Measurements from ENCODE around the gene SHC3. TPM values are rescaled to one million over a fixed set of nuclear protein-coding genes. Genes with fewer than 3 reads are reported as not detected.

The SHC3 gene
- total RNA-seq, 2 experiments from 2014 or later = not detected

DNA sequence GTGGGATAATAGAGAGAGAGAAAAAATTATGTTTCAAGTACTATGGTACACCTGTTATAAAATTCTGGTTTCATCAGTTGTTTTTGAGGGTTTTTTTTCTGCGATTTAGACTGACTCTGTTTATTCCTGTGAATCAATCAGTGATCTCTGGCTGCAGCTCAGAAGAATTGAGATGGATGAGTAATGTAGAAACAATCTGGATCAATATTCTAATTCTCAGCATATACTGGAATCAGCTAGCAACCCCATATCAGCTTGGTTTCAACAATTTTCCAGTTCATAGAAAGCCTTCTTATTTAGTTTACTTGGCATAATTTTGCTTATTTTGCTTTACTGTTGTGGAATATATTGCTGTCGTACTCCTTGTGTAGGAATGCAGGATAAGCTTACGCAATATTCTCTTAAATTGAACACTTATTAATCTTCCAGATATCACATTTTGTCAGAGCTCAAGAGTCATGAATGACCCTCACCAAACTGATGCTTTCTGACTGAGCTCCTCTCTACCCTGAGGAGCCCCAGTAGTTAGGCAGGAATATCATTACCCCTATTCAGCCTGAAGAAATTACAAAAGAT is 42.9 kb downstream of the SHC3 start:
- CTCF ChIA-PET = no interaction called here
- Mint-ChIP-seq H3K27me3 (peaks cover 7% of the 10 kb centered on the region), H3K27ac (no peak overlapping the region), H3K36me3 (ENCODE audit: low read depth) (no peaks in the 10 kb centered on the region), H3K9me3 (no peaks in the 10 kb centered on the region), H3K4me3 (no peak overlapping the region), H3K4me1 (no peaks in the 10 kb centered on the region)
- POLR2A ChIA-PET = no interaction called here
- no peak for DNase-seq

GRCh38 chr9:89134709-89135108 is 43.9 kb downstream of the SHC3 start:
- H3K36me3 Mint-ChIP-seq (ENCODE audit: low read depth) = no peaks in the 10 kb centered on the region
- peaks cover 6% of the 10 kb centered on the region for H3K27me3 Mint-ChIP-seq
- no peak overlapping the region for H3K27ac Mint-ChIP-seq
- DNase-seq = no peak
- ChIA-PET POLR2A (no interaction called here), CTCF (no interaction called here)
- H3K9me3 Mint-ChIP-seq = no peaks in the 10 kb centered on the region
- H3K4me1 Mint-ChIP-seq = no peaks in the 10 kb centered on the region
- no peak overlapping the region for H3K4me3 Mint-ChIP-seq

DNA sequence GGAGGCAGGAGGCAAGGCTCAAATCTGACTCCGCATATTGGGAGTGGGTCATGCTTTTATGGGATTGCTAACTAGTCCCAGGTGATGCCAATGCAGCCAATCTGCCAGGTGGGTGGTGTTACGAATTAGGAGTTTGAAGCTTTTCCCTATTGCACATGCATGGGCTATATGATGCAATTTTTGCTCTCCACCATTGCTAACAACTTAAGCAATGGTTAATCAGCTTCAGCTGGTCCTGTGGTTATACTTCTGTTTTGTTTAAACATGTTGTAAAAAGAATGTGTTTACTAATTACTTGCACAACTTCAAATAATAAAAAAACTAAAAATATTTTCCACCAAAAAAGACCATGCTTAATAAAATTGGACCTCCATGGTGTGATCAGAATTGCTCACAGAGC is 55.7 kb downstream of the SHC3 start:
- H3K4me1 Mint-ChIP-seq = no peaks in the 10 kb centered on the region
- H3K27me3 Mint-ChIP-seq = peaks cover 5% of the 10 kb centered on the region
- no peak overlapping the region for H3K27ac Mint-ChIP-seq
- H3K36me3 Mint-ChIP-seq (ENCODE audit: low read depth) = no peaks in the 10 kb centered on the region
- ChIA-PET POLR2A (no interaction called here), CTCF (no interaction called here)
- no peak overlapping the region for H3K4me3 Mint-ChIP-seq
- peaks cover 2% of the 10 kb centered on the region for H3K9me3 Mint-ChIP-seq
- no peak for DNase-seq

DNA sequence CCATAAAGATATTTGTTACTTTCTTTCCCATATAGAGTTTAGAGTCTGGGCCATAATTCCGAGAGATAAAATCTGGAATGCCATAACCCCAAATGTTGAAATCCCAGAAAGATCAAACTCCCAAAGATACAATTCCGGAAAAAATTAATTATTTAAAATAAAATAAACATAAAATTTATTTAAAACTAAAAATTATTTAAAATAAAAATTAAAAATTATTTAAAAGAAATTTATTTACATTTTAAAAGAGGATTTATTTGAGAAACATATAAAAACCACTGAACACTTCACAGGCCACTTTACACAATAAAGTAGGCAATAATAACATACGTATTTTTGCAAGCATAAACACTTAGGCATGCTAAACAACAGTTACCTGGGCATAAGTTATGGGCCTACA is 57.9 kb downstream of the SHC3 start:
- DNase-seq = no peak
- Mint-ChIP-seq H3K27ac (no peak overlapping the region), H3K4me1 (no peaks in the 10 kb centered on the region), H3K4me3 (no peak overlapping the region), H3K27me3 (peaks cover 5% of the 10 kb centered on the region), H3K9me3 (peaks cover 2% of the 10 kb centered on the region), H3K36me3 (ENCODE audit: low read depth) (no peaks in the 10 kb centered on the region)
- ChIA-PET POLR2A (no interaction called here), CTCF (no interaction called here)

- no peak for DNase-seq
- H3K4me3 Mint-ChIP-seq = no peak overlapping the region
- POLR2A ChIA-PET = no interaction called here
- no peaks in the 10 kb centered on the region for H3K36me3 Mint-ChIP-seq (ENCODE audit: low read depth)
- peaks cover 4% of the 10 kb centered on the region for H3K27me3 Mint-ChIP-seq
- CTCF ChIA-PET = no interaction called here
- no peak overlapping the region for H3K27ac Mint-ChIP-seq
- H3K4me1 Mint-ChIP-seq = no peaks in the 10 kb centered on the region
- no peaks in the 10 kb centered on the region for H3K9me3 Mint-ChIP-seq
These were observed 61.8 kb downstream of the SHC3 start for GRCh38 chr9:89116805-89117192.

GRCh38 chr9:89116064-89116804 is 62.4 kb downstream of the SHC3 start:
- DNase-seq = no peak
- Mint-ChIP-seq H3K36me3 (ENCODE audit: low read depth) (no peaks in the 10 kb centered on the region), H3K9me3 (no peaks in the 10 kb centered on the region), H3K4me3 (no peak overlapping the region), H3K27me3 (peaks cover 6% of the 10 kb centered on the region), H3K27ac (no peak overlapping the region), H3K4me1 (no peaks in the 10 kb centered on the region)
- CTCF ChIA-PET = no interaction called here
- POLR2A ChIA-PET = no interaction called here

GRCh38 chr9:89115426-89115825 is 63.2 kb downstream of the SHC3 start:
- Mint-ChIP-seq H3K27ac (no peak overlapping the region), H3K4me1 (no peaks in the 10 kb centered on the region), H3K4me3 (no peak overlapping the region), H3K36me3 (ENCODE audit: low read depth) (no peaks in the 10 kb centered on the region), H3K9me3 (no peaks in the 10 kb centered on the region), H3K27me3 (peaks cover 12% of the 10 kb centered on the region)
- CTCF ChIA-PET = no interaction called here
- no peak for DNase-seq
- POLR2A ChIA-PET = no interaction called here

DNA sequence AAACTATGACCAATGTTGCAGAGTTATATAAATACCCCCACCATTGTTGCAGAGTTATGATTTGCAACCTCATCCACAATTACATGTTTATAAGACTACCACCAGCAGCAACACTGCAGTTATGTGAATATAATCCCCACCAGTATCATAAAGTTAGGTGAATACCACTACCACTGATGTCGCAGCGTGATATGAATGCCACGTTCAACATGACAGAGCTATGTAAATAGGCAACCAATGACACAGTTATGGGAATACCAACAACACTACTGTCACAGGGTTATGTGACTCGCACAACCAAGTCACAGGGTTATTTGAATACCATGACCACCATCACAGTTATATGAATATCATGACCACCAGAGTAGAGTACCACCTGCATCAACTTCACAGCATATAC is 63.9 kb downstream of the SHC3 start:
- Mint-ChIP-seq H3K27me3 (peaks cover 12% of the 10 kb centered on the region), H3K4me3 (no peak overlapping the region), H3K36me3 (ENCODE audit: low read depth) (no peaks in the 10 kb centered on the region), H3K9me3 (no peaks in the 10 kb centered on the region), H3K27ac (no peak overlapping the region), H3K4me1 (no peaks in the 10 kb centered on the region)
- ChIA-PET POLR2A (no interaction called here), CTCF (no interaction called here)
- DNase-seq = no peak

DNA sequence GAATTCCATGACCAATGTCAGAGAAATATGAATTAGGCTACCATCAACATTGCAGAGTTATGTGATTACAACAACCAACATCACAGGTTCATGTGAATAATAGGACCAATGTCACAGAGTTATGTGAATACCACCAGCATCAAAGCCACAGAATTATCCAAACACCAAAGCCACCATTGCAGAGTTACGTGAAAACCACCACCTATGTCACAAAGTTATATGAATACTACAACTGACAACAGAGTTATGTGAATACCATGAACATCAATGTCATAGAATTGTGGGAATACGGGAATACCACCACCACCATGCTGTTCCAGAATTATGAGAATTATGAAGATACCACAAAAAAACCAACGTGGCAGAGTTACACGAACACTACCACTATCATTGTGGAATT is 64.8 kb downstream of the SHC3 start:
- Mint-ChIP-seq H3K36me3 (ENCODE audit: low read depth) (no peaks in the 10 kb centered on the region), H3K4me3 (no peak overlapping the region), H3K27me3 (peaks cover 11% of the 10 kb centered on the region), H3K4me1 (no peaks in the 10 kb centered on the region), H3K27ac (no peak overlapping the region), H3K9me3 (no peaks in the 10 kb centered on the region)
- ChIA-PET POLR2A (no interaction called here), CTCF (no interaction called here)
- DNase-seq = no peak

GRCh38 chr9:89112243-89112642 is 66.4 kb downstream of the SHC3 start:
- H3K27me3 Mint-ChIP-seq = peaks cover 11% of the 10 kb centered on the region
- H3K4me1 Mint-ChIP-seq = no peaks in the 10 kb centered on the region
- H3K4me3 Mint-ChIP-seq = no peak overlapping the region
- CTCF ChIA-PET = no interaction called here
- no peak overlapping the region for H3K27ac Mint-ChIP-seq
- POLR2A ChIA-PET = no interaction called here
- no peaks in the 10 kb centered on the region for H3K36me3 Mint-ChIP-seq (ENCODE audit: low read depth)
- H3K9me3 Mint-ChIP-seq = no peaks in the 10 kb centered on the region
- DNase-seq = no peak

GRCh38 chr9:89109666-89110065 is 69.0 kb downstream of the SHC3 start:
- Mint-ChIP-seq H3K36me3 (ENCODE audit: low read depth) (no peaks in the 10 kb centered on the region), H3K27me3 (peaks cover 15% of the 10 kb centered on the region), H3K27ac (no peak overlapping the region), H3K4me1 (no peaks in the 10 kb centered on the region), H3K4me3 (no peak overlapping the region), H3K9me3 (no peaks in the 10 kb centered on the region)
- no peak for DNase-seq
- POLR2A ChIA-PET = no interaction called here
- CTCF ChIA-PET = no interaction called here

- DNase-seq = no peak
- H3K27ac Mint-ChIP-seq = no peak overlapping the region
- H3K4me1 Mint-ChIP-seq = no peaks in the 10 kb centered on the region
- no peaks in the 10 kb centered on the region for H3K9me3 Mint-ChIP-seq
- ChIA-PET CTCF (no interaction called here), POLR2A (no interaction called here)
- H3K4me3 Mint-ChIP-seq = no peak overlapping the region
- peaks cover 22% of the 10 kb centered on the region for H3K27me3 Mint-ChIP-seq
- no peaks in the 10 kb centered on the region for H3K36me3 Mint-ChIP-seq (ENCODE audit: low read depth)
These were observed 71.2 kb downstream of the SHC3 start for GRCh38 chr9:89107406-89107805.

DNA sequence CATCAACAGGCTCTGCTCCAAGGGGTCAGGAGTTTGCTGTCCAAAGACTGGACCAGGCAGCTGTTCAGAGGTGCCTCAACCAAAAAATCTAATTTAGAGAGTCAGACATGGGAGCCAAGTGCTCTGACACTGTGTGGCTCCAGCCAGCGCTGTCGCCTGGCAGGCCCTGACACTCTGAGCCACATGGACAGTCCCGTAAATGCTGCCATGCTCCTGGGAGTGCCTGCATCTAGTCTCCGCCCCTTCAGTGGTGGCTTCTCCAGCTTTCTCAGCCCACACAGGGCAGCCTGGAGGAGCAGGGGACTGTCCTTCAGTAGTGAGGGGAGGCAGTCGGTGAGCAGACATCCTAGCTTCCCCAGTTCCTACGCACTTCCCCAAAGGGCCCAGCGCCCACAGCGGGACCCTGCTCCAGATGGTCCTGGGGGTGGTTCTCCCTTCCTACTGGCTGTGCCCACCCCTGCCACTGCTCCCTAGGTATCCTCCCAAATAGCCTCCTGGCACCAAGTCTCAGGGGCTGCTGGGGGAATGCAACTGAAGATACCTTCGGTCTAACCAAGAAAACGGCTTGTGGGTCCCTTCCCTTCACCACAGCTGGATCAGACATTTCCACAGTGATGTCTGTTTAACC is 72.3 kb downstream of the SHC3 start:
- CTCF ChIA-PET = no interaction called here
- POLR2A ChIA-PET = no interaction called here
- no peak overlapping the region for H3K4me3 Mint-ChIP-seq

GRCh38 chr9:89104821-89105220 is 73.8 kb downstream of the SHC3 start:
- no peak overlapping the region for H3K4me3 Mint-ChIP-seq
- no peak overlapping the region for H3K27ac Mint-ChIP-seq
- peaks cover 18% of the 10 kb centered on the region for H3K27me3 Mint-ChIP-seq
- POLR2A ChIA-PET = no interaction called here
- no peaks in the 10 kb centered on the region for H3K4me1 Mint-ChIP-seq
- no peaks in the 10 kb centered on the region for H3K9me3 Mint-ChIP-seq
- no peak for DNase-seq
- CTCF ChIA-PET = no interaction called here
- H3K36me3 Mint-ChIP-seq (ENCODE audit: low read depth) = no peaks in the 10 kb centered on the region

More for the DNA sequence above, 72.3 kb downstream of the SHC3 start:
- H3K4me1 Mint-ChIP-seq = no peaks in the 10 kb centered on the region
- H3K9me3 Mint-ChIP-seq = no peaks in the 10 kb centered on the region
- H3K27me3 Mint-ChIP-seq = peaks cover 24% of the 10 kb centered on the region
- no peaks in the 10 kb centered on the region for H3K36me3 Mint-ChIP-seq (ENCODE audit: low read depth)
- DNase-seq = no peak
- H3K27ac Mint-ChIP-seq = no peak overlapping the region
